IMR-90 (cell line): ENCODE results near the gene HIF1A. TPM values are rescaled to one million over a fixed set of nuclear protein-coding genes. Genes with fewer than 3 reads are reported as not detected.

ENCODE experiments used
- polyA plus RNA-seq, 3 experiments: library from polyadenylated mRNA; depleted of rRNA; stranded (reverse); fragments of >200 nt; gene quantifications; 2 replicates each; pipeline ENCODE4 v1.2.3, GENCODE V29; 2012; ENCODE audit warnings: low replicate concordance in 1 of 3
- total RNA-seq: library from RNA; depleted of rRNA; stranded (reverse); fragments of >200 nt; gene quantifications from 2 replicates; pipeline ENCODE4 v1.2.3, GENCODE V29; 2012; rRNA removed

Gene HIF1A
- total and polyA plus RNA-seq, 2 of the 4 experiments (the other 2 are of a cell fraction): 128 to 301 TPM

Other genes with a start within 250 kb of the HIF1A start
- gene SNAPC1, start 66.9 kb downstream of the HIF1A start, total RNA-seq: 7.7 and 18.9 TPM in 2 replicates
- gene SNAPC1, start 66.9 kb downstream of the HIF1A start, polyA plus RNA-seq (2012; rRNA removed): 7.0 and 9.3 TPM in 2 replicates
- 2.2 and 2.8 TPM in 2 replicates for gene SYT16, start 117.2 kb downstream of the HIF1A start, total RNA-seq
- 0.38 and 0.42 TPM in 2 replicates for gene SYT16, start 117.2 kb downstream of the HIF1A start, polyA plus RNA-seq (2012; rRNA removed)